ENCODE results near the gene TMEM233. TPM values are rescaled to one million over a fixed set of nuclear protein-coding genes. Genes with fewer than 3 reads are reported as not detected.

The TMEM233 gene
- total RNA-seq, 1 donor from 2014 or later, result not detected

- Mint-ChIP-seq H3K27ac (no peak overlapping the region), H3K4me3 (no peak overlapping the region), H3K27me3 (ENCODE audit: low read depth) (no peaks in the 10 kb centered on the region), H3K4me1 (no peaks in the 10 kb centered on the region), H3K9me3 (no peaks in the 10 kb centered on the region), H3K36me3 (peaks cover 37% of the 10 kb centered on the region)
- TF ChIP-seq CTCF (IDR thresholded peaks at IDR 0.05; ENCODE audit: unreplicated experiment), result no peak
- DNase-seq (ENCODE audit: low spot score in 2 of 2, unreplicated experiment in 2 of 2), result no peak
Observed at GRCh38 chr12:119678459-119678858, 84.9 kb downstream of the TMEM233 start.

DNA sequence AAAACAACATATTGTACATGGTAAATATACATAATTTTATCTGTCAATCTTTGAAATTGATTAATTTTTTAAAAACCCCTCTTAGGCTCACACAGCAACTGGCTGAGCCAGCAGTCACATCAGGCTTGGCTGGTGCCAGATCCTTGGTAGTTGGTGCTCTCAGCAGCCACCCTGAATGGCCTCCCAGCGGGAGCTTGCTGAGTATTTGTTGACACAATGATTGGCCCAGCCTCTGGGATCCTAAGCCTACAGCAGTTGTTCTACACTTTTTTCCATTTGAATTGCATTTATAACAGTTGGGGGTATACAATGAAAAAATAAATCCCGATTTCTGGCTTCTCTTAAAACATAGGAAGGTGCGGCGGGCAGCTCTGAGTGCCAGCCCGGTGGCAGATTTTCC is 85.5 kb downstream of the TMEM233 start:
- H3K27me3 Mint-ChIP-seq (ENCODE audit: low read depth), result no peaks in the 10 kb centered on the region
- no peak for DNase-seq (ENCODE audit: low spot score in 2 of 2, unreplicated experiment in 2 of 2)
- H3K36me3 Mint-ChIP-seq, result peaks cover 33% of the 10 kb centered on the region
- no peak for TF ChIP-seq CTCF (IDR thresholded peaks at IDR 0.05; ENCODE audit: unreplicated experiment)
- no peaks in the 10 kb centered on the region for H3K4me1 Mint-ChIP-seq
- H3K9me3 Mint-ChIP-seq, result no peaks in the 10 kb centered on the region
- no peak overlapping the region for H3K4me3 Mint-ChIP-seq
- no peak overlapping the region for H3K27ac Mint-ChIP-seq

- Mint-ChIP-seq H3K4me3 (no peak overlapping the region), H3K9me3 (no peaks in the 10 kb centered on the region), H3K36me3 (peaks cover 31% of the 10 kb centered on the region), H3K27ac (no peak overlapping the region), H3K4me1 (peaks cover under 1% of the 10 kb centered on the region), H3K27me3 (ENCODE audit: low read depth) (no peaks in the 10 kb centered on the region)
- no peak for DNase-seq (ENCODE audit: low spot score in 2 of 2, unreplicated experiment in 2 of 2)
- no peak for TF ChIP-seq CTCF (IDR thresholded peaks at IDR 0.05; ENCODE audit: unreplicated experiment)
Observed at GRCh38 chr12:119679490-119679889, 85.9 kb downstream of the TMEM233 start.

DNA sequence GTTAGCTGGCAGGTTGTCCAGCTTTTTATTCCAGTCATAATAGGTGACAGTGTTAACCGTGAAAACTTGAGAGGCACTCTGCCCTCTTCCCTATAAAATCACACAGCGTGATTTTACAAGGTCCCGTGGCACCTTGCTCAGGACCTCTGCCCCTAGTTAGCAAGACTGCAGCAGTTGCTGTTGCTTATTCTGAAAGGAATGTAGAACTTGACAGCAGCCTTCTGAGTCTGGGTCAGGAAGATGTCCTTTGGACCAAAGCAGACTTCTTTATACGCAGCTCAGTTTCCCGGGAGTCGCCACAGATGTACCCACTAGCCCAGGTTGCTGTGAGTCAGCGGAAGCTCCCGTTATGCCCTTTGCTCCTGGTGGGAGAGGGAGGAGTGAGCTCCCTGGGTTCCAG is 87.5 kb downstream of the TMEM233 start:
- no peak for TF ChIP-seq CTCF (IDR thresholded peaks at IDR 0.05; ENCODE audit: unreplicated experiment)
- H3K9me3 Mint-ChIP-seq, result no peaks in the 10 kb centered on the region
- H3K4me3 Mint-ChIP-seq, result no peak overlapping the region

GRCh38 chr12:119681728-119682638 is 88.4 kb downstream of the TMEM233 start:
- no peak for DNase-seq (ENCODE audit: low spot score in 2 of 2, unreplicated experiment in 2 of 2)
- Mint-ChIP-seq H3K27ac (no peak overlapping the region), H3K4me3 (no peak overlapping the region), H3K4me1 (peaks cover 10% of the 10 kb centered on the region), H3K9me3 (no peaks in the 10 kb centered on the region), H3K27me3 (ENCODE audit: low read depth) (no peaks in the 10 kb centered on the region), H3K36me3 (peaks cover 24% of the 10 kb centered on the region)
- no peak for TF ChIP-seq CTCF (IDR thresholded peaks at IDR 0.05; ENCODE audit: unreplicated experiment)

More for the DNA sequence above, 87.5 kb downstream of the TMEM233 start:
- Mint-ChIP-seq H3K36me3 (peaks cover 28% of the 10 kb centered on the region), H3K4me1 (peaks cover 10% of the 10 kb centered on the region), H3K27me3 (ENCODE audit: low read depth) (no peaks in the 10 kb centered on the region), H3K27ac (no peak overlapping the region)
- DNase-seq (ENCODE audit: low spot score in 2 of 2, unreplicated experiment in 2 of 2), result no peak
